K562 (cell line): ENCODE data around the gene SERTAD2. TPM values are rescaled to one million over a fixed set of nuclear protein-coding genes. Genes with fewer than 3 reads are reported as not detected.

Experiments used
- ATAC-seq: fragments of 200-7000 bp; cut with Tn5 transposase; 3 replicates; pipeline ENCODE4 v1.9.1; 2020; ENCODE audit warnings: moderate library complexity
- BruUV-seq: library from RNA; stranded (reverse); fragments of 400-500 nt; replicated peaks from 2 replicates; lab custom pipeline; 2021; lab: Mats Ljungman, UMichigan
- CTCF ChIA-PET: fragments of 300-600 bp; formaldehyde crosslinking; extraction: SDS; loops from one replicate; lab custom pipeline; 2021; ENCODE audit warnings: low intra/inter-chr PET ratio; lab: Yijun Ruan, JAX
- POLR2A ChIA-PET: fragments of 300-600, 350-650 bp; sonication (Branson Sonifier 250); formaldehyde crosslinking; extraction: SDS; loops from one replicate; lab custom pipeline; 2021; ENCODE audit warnings: antibody characterized with exemption, inconsistent platforms; lab: Yijun Ruan, JAX
- DNase-seq, 4 experiments: peaks; one replicate each; pipeline versions ENCODE4 v3.0.0 to v3.0.0-alpha.2; 2011 to 2018; ENCODE audit warnings: low spot score in 3 of 4, mixed read lengths in 3 of 4; ENCODE audit errors: extremely low read depth in 1 of 4
- FAIRE-seq: peaks from 2 replicates; lab custom pipeline; 2011; peaks lifted over from hg19 to GRCh38; lab: Jason Lieb, UNC
- H2AFZ ChIP-seq: 2 replicates; pipeline ENCODE4 v1.6.0; 2011; ENCODE audit warnings: low read depth, low read length, control low read depth, inconsistent platforms
- H3K27ac ChIP-seq: fragments of 200-600 bp; 3 replicates; pipeline ENCODE4 v1.8.0; 2011; ENCODE audit warnings: low read depth, mild to moderate bottlenecking, control low read depth, inconsistent platforms, low read length, moderate library complexity, mixed read lengths; ENCODE audit errors: extremely low read depth
- H3K27me3 ChIP-seq, 2 experiments: fragments of 300-600 bp in 1 of 2; 2 replicates in 1 of 2; 3 replicates in 1 of 2; pipeline versions ENCODE4 v1.6.0 to v1.8.0; 2011; ENCODE audit warnings: inconsistent platforms in 2 of 2, low read length in 2 of 2, mild to moderate bottlenecking in 1 of 2, mixed read lengths in 1 of 2, moderate library complexity in 1 of 2; ENCODE audit not compliant: control insufficient read depth in 2 of 2, insufficient read depth in 2 of 2
- H3K36me3 ChIP-seq: fragments of 300-600 bp; 3 replicates; pipeline ENCODE4 v1.8.0; 2011; ENCODE audit warnings: mild to moderate bottlenecking, low read length, inconsistent platforms; ENCODE audit not compliant: control insufficient read depth, insufficient read depth
- H3K4me1 ChIP-seq, 2 experiments: fragments of 200-600 bp in 1 of 2; replicated peaks in 1 of 2; 2 replicates in 1 of 2; 3 replicates in 1 of 2; pipeline versions ENCODE4 v1.5.1 to v1.8.0; 2011; ENCODE audit warnings: inconsistent platforms in 2 of 2, low read length in 2 of 2, mild to moderate bottlenecking in 1 of 2, mixed read lengths in 1 of 2, moderate library complexity in 1 of 2; ENCODE audit not compliant: control insufficient read depth in 2 of 2, insufficient read depth in 2 of 2
- H3K4me2 ChIP-seq: 2 replicates; pipeline ENCODE4 v1.6.1; 2011; ENCODE audit warnings: low read length, control low read depth, inconsistent platforms, mixed read lengths; ENCODE audit not compliant: insufficient read depth
- H3K4me3 ChIP-seq: fragments of 200-600 bp; sonication (generic), shearing (Covaris generic); 2 replicates; pipeline ENCODE4 v1.5.1; 2016; ENCODE audit warnings: control low read depth, inconsistent platforms
- H3K79me2 ChIP-seq: fragments of 200-600 bp; 3 replicates; pipeline ENCODE4 v1.8.0; 2011; ENCODE audit warnings: low read length, inconsistent platforms; ENCODE audit not compliant: control insufficient read depth, insufficient read depth
- H3K9ac ChIP-seq, 2 experiments: 2 replicates each; pipeline versions ENCODE4 v1.6.0 to v1.6.1; 2011; ENCODE audit warnings: low read depth in 2 of 2, low read length in 2 of 2, control low read depth in 1 of 2, inconsistent platforms in 1 of 2, mild to moderate bottlenecking in 1 of 2, mixed read lengths in 1 of 2; ENCODE audit not compliant: insufficient read depth in 1 of 2
- H3K9me1 ChIP-seq: one replicate; pipeline ENCODE4 v1.6.0; 2011; ENCODE audit warnings: inconsistent platforms, mild to moderate bottlenecking, low read length, moderate library complexity; ENCODE audit not compliant: control insufficient read depth, insufficient read depth
- H3K9me3 ChIP-seq: replicated peaks from 2 replicates; pipeline ENCODE4 v1.5.1; 2011; ENCODE audit warnings: low read depth, low read length, inconsistent platforms; ENCODE audit not compliant: control insufficient read depth, insufficient read depth
- H4K20me1 ChIP-seq: replicated peaks from 2 replicates; pipeline ENCODE4 v1.6.1; 2011; ENCODE audit warnings: low read length, inconsistent platforms, mixed read lengths; ENCODE audit not compliant: control insufficient read depth, insufficient read depth
- ADNP ChIP-seq: fragments of 200-800 bp; sonication (Bioruptor generic); IDR thresholded peaks from 2 replicates; pipeline ENCODE4 v1.6.1; 2016; ENCODE audit warnings: missing genetic modification characterization, missing compliant biosample characterization
- ARNT ChIP-seq, 2 experiments: fragments of 450-650 bp; IDR thresholded peaks; 2 replicates each; pipeline ENCODE4 v1.6.1; 2016; ENCODE audit warnings: mild to moderate bottlenecking in 1 of 2
- EP300 ChIP-seq: IDR thresholded peaks from 2 replicates; pipeline ENCODE4 v1.6.1; 2012; ENCODE audit warnings: low read length, improper control_type of control experiment
- HNRNPUL1 ChIP-seq: fragments of 200-400 bp; formaldehyde crosslinking; IDR thresholded peaks from 2 replicates; pipeline ENCODE4 v1.6.1; 2017; ENCODE audit warnings: low read length
- MXI1 ChIP-seq: IDR thresholded peaks from 2 replicates; pipeline ENCODE4 v1.6.1; 2011; ENCODE audit warnings: low read depth, mild to moderate bottlenecking, improper control_type of control experiment, low read length
- NFE2L1 ChIP-seq: fragments of 450-650 bp; IDR thresholded peaks from 2 replicates; pipeline ENCODE4 v1.6.1; 2016; ENCODE audit warnings: missing genetic modification characterization, low read depth, mild to moderate bottlenecking, missing compliant biosample characterization, moderate library complexity, borderline replicate concordance
- POLR2B ChIP-seq: fragments of 450-650 bp; IDR thresholded peaks from 2 replicates; pipeline ENCODE4 v1.6.1; 2018; ENCODE audit warnings: low read depth; ENCODE audit not compliant: partially characterized antibody
- TCFL5 ChIP-seq: fragments of 250-450 bp; sonication (Bioruptor Pico); conservative IDR thresholded peaks from 2 replicates; pipeline ENCODE4 v1.6.1; 2021; ENCODE audit warnings: mild to moderate bottlenecking, moderate library complexity, matching md5 sums
- ZNF324 ChIP-seq: fragments of 250-450 bp; sonication (Bioruptor Pico); IDR thresholded peaks from 2 replicates; pipeline ENCODE4 v1.4.0; 2020; ENCODE audit warnings: mild to moderate bottlenecking
- ZNF431 ChIP-seq: sonication (generic); formaldehyde crosslinking; IDR thresholded peaks from 2 replicates; pipeline ENCODE4 v1.8.0; 2022; ENCODE audit warnings: mild to moderate bottlenecking, missing genetic modification reagents
- WGBS: fragments of 100-300 bp; shearing (Covaris generic); methylation state at CpG from one replicate; pipeline ENCODE4 v1.1.6; 2016; ENCODE audit warnings: low coverage, mixed read lengths; ENCODE audit not compliant: insufficient coverage; ENCODE audit errors: missing lambda C conversion rate; 5-methylcytosine and 5-hydroxymethylcytosine counted together
- in situ Hi-C: fragments of 300-500 bp; cut with MboI; formaldehyde crosslinking; loops from 4 replicates; pipeline ENCODE4 v1.15.0; 2018; ENCODE audit warnings: inconsistent platforms, mixed read lengths
- intact Hi-C: fragments of 100-400 bp; cut with micrococcal nuclease; formaldehyde crosslinking; loops from 2 replicates; pipeline ENCODE4 v1.14.2; 2022
- polyA plus RNA-seq, 8 experiments: library from polyadenylated mRNA; depleted of rRNA in 4 of 8; stranded (reverse) in 5 of 8; unstranded in 3 of 8; fragments of >200 nt; fragmentation: Nextera tagmentation in 2 of 8; fragmentation: Illumina TruSeq in 1 of 8; extraction: Ambion mirVana in 2 of 8; extraction: Trizol in 1 of 8; gene quantifications; 2 replicates each; pipeline versions ENCODE4 v1.2.1 to v1.2.3, GENCODE V29; 2011 to 2014; ENCODE audit warnings: inconsistent platforms in 1 of 8, missing spikeins in 1 of 8
- total RNA-seq, 7 experiments: library from RNA; depleted of rRNA in 6 of 7; stranded (reverse); fragments of >200 nt in 6 of 7; fragmentation: Illumina TruSeq in 2 of 7; extraction: Trizol in 2 of 7; gene quantifications; 2 replicates each; pipeline versions ENCODE4 v1.2.1 to v1.2.3, GENCODE V29; 2011 to 2021; ENCODE audit warnings: low replicate concordance in 1 of 7
- TF ChIP-seq, protein P1 (sequence below): fragments of 250-450 bp; sonication (Bioruptor Pico); IDR thresholded peaks from 2 replicates; pipeline ENCODE4 v1.5.0; 2020; ENCODE audit warnings: mild to moderate bottlenecking
- TF ChIP-seq, protein P2 (sequence below), 3 experiments: fragments of 200-800 bp in 1 of 3; fragments of 250-450 bp in 1 of 3; fragments of 450-650 bp in 1 of 3; sonication (Bioruptor Pico) in 1 of 3; sonication (Bioruptor generic) in 1 of 3; formaldehyde crosslinking in 1 of 3; IDR thresholded peaks; 2 replicates each; pipeline versions ENCODE4 v1.6.1 to v1.8.0; 2016 to 2022; ENCODE audit warnings: mild to moderate bottlenecking in 2 of 3, missing genetic modification characterization in 2 of 3, missing compliant biosample characterization in 1 of 3, moderate library complexity in 1 of 3
- TF ChIP-seq, protein P3 (sequence below): fragments of 450-650 bp; formaldehyde crosslinking; IDR thresholded peaks from 2 replicates; pipeline ENCODE4 v1.4.0; 2022; ENCODE audit warnings: missing genetic modification characterization
- TF ChIP-seq, protein P4 (sequence below): fragments of 250-450 bp; sonication (Bioruptor Pico); IDR thresholded peaks from 2 replicates; pipeline ENCODE4 v1.4.0; 2020; ENCODE audit warnings: mild to moderate bottlenecking, moderate library complexity, borderline replicate concordance

SERTAD2 gene
- total and polyA plus RNA-seq, 9 of the 15 experiments (the other 6 are each of a cell fraction or from before 2014, with no cell fraction given): 3.0 to 12.5 (median 6.1) TPM

DNA sequence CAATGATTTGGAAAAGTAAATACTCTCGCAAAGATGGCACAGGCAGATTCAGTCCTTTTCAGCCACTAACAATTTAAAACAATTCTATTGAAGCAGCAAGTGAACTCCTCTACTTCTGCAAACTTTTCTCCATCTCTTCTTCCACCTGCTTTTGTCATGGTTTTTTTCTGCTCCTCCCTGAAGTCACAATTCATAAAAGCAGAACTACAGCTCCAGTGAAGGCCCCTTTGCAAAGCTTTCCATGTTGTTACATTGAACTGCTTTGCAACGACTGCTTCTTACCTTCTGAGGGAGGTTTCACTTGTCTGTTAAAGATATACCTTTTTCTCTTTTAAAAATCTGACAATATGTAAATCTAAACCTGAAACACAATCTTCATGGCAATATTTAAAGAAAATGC is 3.7 kb upstream of the SERTAD2 start:
- BruUV-seq: no TSS peak
- WGBS: 55% methylated on average over 2 of the region's 2 CpGs
- ChIA-PET POLR2A (interaction anchor here (1.2 to 2.0 kb wide), 2 partner anchors 8 to 15 kb away, joined by 3 to 7 read pairs; no protein-coding TSS in a partner anchor), CTCF (no interaction called here)
- no peak overlapping the region for H2AFZ ChIP-seq
- no peak for DNase-seq
- H3K9me3 ChIP-seq: no peaks in the 10 kb centered on the region
- H3K36me3 ChIP-seq: no peaks in the 10 kb centered on the region
- no peak for ATAC-seq
- no peak overlapping the region for H3K9ac ChIP-seq
- no peak overlapping the region for H3K4me2 ChIP-seq
- peaks cover 12% of the 10 kb centered on the region for H3K79me2 ChIP-seq
- no peaks in the 10 kb centered on the region for H3K27me3 ChIP-seq
- FAIRE-seq: no peak
- intact Hi-C loops (no loop called here), in situ Hi-C loops (no loop called here)
- no peaks in the 10 kb centered on the region for H4K20me1 ChIP-seq
- no peak for TF ChIP-seq MXI1
- TF ChIP-seq HNRNPUL1: no peak
- TF ChIP-seq, protein P1, sequence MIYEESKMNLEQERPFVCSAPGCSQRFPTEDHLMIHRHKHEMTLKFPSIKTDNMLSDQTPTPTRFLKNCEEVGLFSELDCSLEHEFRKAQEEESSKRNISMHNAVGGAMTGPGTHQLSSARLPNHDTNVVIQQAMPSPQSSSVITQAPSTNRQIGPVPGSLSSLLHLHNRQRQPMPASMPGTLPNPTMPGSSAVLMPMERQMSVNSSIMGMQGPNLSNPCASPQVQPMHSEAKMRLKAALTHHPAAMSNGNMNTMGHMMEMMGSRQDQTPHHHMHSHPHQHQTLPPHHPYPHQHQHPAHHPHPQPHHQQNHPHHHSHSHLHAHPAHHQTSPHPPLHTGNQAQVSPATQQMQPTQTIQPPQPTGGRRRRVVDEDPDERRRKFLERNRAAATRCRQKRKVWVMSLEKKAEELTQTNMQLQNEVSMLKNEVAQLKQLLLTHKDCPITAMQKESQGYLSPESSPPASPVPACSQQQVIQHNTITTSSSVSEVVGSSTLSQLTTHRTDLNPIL: no peak
- TF ChIP-seq NFE2L1 (tag): no peak
- TF ChIP-seq, protein P2, sequence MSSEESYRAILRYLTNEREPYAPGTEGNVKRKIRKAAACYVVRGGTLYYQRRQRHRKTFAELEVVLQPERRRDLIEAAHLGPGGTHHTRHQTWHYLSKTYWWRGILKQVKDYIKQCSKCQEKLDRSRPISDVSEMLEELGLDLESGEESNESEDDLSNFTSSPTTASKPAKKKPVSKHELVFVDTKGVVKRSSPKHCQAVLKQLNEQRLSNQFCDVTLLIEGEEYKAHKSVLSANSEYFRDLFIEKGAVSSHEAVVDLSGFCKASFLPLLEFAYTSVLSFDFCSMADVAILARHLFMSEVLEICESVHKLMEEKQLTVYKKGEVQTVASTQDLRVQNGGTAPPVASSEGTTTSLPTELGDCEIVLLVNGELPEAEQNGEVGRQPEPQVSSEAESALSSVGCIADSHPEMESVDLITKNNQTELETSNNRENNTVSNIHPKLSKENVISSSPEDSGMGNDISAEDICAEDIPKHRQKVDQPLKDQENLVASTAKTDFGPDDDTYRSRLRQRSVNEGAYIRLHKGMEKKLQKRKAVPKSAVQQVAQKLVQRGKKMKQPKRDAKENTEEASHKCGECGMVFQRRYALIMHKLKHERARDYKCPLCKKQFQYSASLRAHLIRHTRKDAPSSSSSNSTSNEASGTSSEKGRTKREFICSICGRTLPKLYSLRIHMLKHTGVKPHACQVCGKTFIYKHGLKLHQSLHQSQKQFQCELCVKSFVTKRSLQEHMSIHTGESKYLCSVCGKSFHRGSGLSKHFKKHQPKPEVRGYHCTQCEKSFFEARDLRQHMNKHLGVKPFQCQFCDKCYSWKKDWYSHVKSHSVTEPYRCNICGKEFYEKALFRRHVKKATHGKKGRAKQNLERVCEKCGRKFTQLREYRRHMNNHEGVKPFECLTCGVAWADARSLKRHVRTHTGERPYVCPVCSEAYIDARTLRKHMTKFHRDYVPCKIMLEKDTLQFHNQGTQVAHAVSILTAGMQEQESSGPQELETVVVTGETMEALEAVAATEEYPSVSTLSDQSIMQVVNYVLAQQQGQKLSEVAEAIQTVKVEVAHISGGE (CRISPR knock-in tag; IDR thresholded peaks at IDR 0.05): no peak
- no peak for TF ChIP-seq EP300
- TF ChIP-seq ZNF324 (CRISPR knock-in tag): no peak
- TF ChIP-seq, protein P3, sequence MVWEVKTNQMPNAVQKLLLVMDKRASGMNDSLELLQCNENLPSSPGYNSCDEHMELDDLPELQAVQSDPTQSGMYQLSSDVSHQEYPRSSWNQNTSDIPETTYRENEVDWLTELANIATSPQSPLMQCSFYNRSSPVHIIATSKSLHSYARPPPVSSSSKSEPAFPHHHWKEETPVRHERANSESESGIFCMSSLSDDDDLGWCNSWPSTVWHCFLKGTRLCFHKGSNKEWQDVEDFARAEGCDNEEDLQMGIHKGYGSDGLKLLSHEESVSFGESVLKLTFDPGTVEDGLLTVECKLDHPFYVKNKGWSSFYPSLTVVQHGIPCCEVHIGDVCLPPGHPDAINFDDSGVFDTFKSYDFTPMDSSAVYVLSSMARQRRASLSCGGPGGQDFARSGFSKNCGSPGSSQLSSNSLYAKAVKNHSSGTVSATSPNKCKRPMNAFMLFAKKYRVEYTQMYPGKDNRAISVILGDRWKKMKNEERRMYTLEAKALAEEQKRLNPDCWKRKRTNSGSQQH (CRISPR knock-in tag): no peak
- no peak for TF ChIP-seq TCFL5 (CRISPR knock-in tag)
- no peak for TF ChIP-seq ADNP (tag)
- TF ChIP-seq ZNF431 (CRISPR knock-in tag): no peak
- TF ChIP-seq, protein P4, sequence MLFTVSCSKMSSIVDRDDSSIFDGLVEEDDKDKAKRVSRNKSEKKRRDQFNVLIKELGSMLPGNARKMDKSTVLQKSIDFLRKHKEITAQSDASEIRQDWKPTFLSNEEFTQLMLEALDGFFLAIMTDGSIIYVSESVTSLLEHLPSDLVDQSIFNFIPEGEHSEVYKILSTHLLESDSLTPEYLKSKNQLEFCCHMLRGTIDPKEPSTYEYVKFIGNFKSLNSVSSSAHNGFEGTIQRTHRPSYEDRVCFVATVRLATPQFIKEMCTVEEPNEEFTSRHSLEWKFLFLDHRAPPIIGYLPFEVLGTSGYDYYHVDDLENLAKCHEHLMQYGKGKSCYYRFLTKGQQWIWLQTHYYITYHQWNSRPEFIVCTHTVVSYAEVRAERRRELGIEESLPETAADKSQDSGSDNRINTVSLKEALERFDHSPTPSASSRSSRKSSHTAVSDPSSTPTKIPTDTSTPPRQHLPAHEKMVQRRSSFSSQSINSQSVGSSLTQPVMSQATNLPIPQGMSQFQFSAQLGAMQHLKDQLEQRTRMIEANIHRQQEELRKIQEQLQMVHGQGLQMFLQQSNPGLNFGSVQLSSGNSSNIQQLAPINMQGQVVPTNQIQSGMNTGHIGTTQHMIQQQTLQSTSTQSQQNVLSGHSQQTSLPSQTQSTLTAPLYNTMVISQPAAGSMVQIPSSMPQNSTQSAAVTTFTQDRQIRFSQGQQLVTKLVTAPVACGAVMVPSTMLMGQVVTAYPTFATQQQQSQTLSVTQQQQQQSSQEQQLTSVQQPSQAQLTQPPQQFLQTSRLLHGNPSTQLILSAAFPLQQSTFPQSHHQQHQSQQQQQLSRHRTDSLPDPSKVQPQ: no peak
- no peak for TF ChIP-seq ARNT (IDR thresholded peaks at IDR 0.05)
- TF ChIP-seq POLR2B: no peak
- no peaks in the 10 kb centered on the region for H3K9me1 ChIP-seq
- no peak overlapping the region for H3K27ac ChIP-seq
- H3K4me1 ChIP-seq: peaks cover 8 to 10% of the 10 kb centered on the region in 2 experiments
- H3K4me3 ChIP-seq: no peak overlapping the region
